Esophagus squamous epithelium (tissue), 4 donors: ENCODE data around the gene GTF2IRD1.

Source experiments
- POLR2A ChIP-seq, 4 donors: fragments of 450-650 bp; IDR thresholded peaks; one replicate each; pipeline ENCODE4 v1.6.1; 2017; ENCODE audit warnings: antibody characterized with exemption in 4 of 4, mild to moderate bottlenecking in 4 of 4, moderate library complexity in 3 of 4
- TF ChIP-seq, protein P1 (sequence below), 6 experiments: fragments of 450-650 bp in 4 of 6; fragments of 200-600 bp in 2 of 6; sonication (generic) in 2 of 6; IDR thresholded peaks; one replicate each; pipeline ENCODE4 v1.5.1; 2016 to 2019; ENCODE audit warnings: antibody characterized with exemption in 6 of 6, mild to moderate bottlenecking in 4 of 6, moderate library complexity in 4 of 6

DNA sequence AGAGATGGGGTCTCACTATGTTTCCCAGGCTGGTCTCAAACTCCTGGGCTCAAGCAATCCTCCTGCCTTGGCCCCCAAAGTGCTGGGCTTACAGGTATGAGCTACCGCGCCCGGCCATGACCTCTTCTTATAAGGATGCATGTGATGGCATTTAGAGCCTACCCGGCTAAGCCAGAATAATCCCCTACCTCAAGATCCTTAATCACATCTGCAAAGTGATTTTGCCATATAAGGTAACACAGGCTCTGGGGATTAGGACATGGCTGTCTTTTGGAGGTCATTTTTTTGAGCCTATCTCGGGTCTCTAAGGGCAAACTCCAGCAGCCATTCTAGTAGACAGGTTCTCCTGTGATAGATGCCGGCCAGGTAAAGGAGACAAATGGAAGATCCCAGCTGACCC lies 39.6 kb downstream of the GTF2IRD1 start:
- TF ChIP-seq, protein P1, sequence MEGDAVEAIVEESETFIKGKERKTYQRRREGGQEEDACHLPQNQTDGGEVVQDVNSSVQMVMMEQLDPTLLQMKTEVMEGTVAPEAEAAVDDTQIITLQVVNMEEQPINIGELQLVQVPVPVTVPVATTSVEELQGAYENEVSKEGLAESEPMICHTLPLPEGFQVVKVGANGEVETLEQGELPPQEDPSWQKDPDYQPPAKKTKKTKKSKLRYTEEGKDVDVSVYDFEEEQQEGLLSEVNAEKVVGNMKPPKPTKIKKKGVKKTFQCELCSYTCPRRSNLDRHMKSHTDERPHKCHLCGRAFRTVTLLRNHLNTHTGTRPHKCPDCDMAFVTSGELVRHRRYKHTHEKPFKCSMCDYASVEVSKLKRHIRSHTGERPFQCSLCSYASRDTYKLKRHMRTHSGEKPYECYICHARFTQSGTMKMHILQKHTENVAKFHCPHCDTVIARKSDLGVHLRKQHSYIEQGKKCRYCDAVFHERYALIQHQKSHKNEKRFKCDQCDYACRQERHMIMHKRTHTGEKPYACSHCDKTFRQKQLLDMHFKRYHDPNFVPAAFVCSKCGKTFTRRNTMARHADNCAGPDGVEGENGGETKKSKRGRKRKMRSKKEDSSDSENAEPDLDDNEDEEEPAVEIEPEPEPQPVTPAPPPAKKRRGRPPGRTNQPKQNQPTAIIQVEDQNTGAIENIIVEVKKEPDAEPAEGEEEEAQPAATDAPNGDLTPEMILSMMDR (IDR thresholded peaks at IDR 0.05): no peak
- no peak for TF ChIP-seq POLR2A (IDR thresholded peaks at IDR 0.05)
